ENCODE measurements around the gene GLYATL2. TPM values are rescaled to one million over a fixed set of nuclear protein-coding genes. Genes with fewer than 3 reads are reported as not detected.

The GLYATL2 gene, protein sequence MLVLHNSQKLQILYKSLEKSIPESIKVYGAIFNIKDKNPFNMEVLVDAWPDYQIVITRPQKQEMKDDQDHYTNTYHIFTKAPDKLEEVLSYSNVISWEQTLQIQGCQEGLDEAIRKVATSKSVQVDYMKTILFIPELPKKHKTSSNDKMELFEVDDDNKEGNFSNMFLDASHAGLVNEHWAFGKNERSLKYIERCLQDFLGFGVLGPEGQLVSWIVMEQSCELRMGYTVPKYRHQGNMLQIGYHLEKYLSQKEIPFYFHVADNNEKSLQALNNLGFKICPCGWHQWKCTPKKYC
- polyA plus RNA-seq, result not detected

DNA sequence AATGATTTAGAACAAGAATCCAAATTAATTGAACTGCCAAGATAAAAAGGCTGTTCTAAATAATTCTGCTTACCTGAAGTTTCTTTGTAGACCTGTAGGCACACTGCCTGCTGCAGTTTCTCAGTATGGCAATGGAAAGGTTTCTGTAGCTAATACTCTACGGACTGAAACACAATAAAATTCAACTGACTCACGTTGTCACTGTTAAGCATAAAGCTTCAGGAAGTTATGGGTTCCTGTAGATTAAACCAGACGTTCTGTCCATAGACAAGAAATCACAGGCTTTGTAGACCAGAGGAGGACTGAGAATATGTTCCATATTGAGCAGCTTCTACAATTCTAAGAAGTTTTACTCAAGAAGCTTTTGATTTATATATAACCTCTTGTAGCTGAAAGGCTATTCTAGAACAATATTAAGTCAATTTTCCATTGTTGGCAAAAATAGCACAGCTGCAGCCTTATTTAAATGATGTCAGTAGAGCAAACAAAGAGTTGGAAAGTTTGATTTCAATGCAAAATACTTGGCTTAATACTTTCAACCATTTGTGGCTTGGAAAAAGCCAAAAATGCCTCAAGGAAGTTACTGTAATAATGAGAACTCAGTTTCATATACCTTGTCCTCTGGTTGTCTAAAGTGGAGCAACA, at the start of gene GLYATL2:
Gene GLYATL2, minus strand, starts transcription at position 344 of the 645 bp plus-strand sequence. CDS start 5,092 bp downstream, outside the sequence.
- Mint-ChIP-seq H3K27me3 (peaks cover 11% of the 10 kb centered on the region), H3K4me1 (no peaks in the 10 kb centered on the region), H3K36me3 (no peaks in the 10 kb centered on the region), H3K4me3 (no peak within 1 kb of the TSS), H3K27ac (no peak within 1 kb of the TSS), H3K9me3 (no peaks in the 10 kb centered on the region)

DNA sequence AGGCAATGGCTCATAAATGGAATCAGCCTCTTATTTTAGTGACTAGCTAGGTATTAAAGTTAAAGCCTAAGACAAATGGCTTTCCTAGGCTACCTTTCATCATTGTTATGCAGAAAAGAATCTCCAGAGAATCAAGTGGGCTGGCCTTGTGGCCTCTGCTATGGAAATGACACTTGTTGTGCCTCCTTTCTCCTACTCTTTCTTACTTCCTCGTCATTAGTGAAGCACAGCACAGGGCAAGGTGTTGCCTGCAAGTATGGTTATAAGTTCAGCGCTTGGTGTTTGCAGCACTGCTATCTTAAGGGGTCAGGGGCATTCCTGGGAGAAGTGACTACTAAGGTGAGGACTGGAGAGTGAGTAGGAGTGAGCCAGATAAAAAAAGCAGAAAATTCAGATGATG, 49.4 kb upstream of the GLYATL2 start:
- H3K27ac Mint-ChIP-seq, result no peak overlapping the region
- H3K4me1 Mint-ChIP-seq, result no peaks in the 10 kb centered on the region

DNA sequence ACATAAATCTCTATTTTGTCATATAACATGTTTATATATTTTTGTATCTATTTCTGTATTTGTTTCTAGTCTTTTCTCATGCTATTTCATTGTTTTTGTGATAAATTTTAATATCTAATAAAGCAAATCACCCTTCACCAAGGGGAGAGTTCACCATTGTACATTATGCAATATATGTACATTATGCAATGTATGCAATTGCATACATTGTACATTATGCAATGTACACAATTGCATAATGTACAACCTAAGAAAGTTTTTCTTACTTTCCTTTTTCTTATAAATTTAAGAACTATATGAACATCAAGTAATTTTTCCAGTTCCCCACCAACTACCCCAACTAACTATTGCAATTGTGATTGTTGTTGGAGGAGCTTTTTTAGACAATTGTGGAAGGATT, 44.1 kb upstream of the GLYATL2 start:
- H3K4me1 Mint-ChIP-seq, result no peaks in the 10 kb centered on the region
- H3K27ac Mint-ChIP-seq, result no peak overlapping the region
- H3K9me3 Mint-ChIP-seq, result peaks cover 0 to 3% (median 2%) of the 10 kb centered on the region in 3 donors
- H3K4me3 Mint-ChIP-seq, result no peak overlapping the region
- H3K27me3 Mint-ChIP-seq, result peaks cover 14% of the 10 kb centered on the region
- H3K36me3 Mint-ChIP-seq, result peaks cover 2% of the 10 kb centered on the region

More for the DNA sequence above, 49.4 kb upstream of the GLYATL2 start:
- Mint-ChIP-seq H3K36me3 (peaks cover 2% of the 10 kb centered on the region), H3K9me3 (no peaks in the 10 kb centered on the region), H3K27me3 (peaks cover 4% of the 10 kb centered on the region), H3K4me3 (no peak overlapping the region)

DNA sequence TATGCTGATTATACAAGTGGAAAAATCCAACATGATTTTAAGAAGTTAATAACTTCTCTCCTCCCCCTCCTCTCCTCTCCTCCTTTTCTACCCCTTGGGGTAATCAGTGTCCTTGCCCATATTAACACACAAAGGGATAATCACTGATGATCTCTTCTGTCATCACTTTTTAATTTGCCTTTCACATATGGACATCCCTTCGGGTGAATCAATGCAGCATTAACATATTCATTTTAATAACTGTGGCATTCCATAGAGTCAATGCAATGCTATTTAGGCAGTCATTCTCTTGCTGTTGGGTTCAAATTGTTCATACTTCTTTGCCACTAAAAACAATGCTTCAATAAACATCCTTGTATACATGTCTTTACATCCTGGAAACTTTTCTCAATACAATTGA, 42.9 kb upstream of the GLYATL2 start:
- H3K27ac Mint-ChIP-seq, result no peak overlapping the region
- peaks cover 0 to 3% (median 2%) of the 10 kb centered on the region in 3 donors for H3K9me3 Mint-ChIP-seq

DNA sequence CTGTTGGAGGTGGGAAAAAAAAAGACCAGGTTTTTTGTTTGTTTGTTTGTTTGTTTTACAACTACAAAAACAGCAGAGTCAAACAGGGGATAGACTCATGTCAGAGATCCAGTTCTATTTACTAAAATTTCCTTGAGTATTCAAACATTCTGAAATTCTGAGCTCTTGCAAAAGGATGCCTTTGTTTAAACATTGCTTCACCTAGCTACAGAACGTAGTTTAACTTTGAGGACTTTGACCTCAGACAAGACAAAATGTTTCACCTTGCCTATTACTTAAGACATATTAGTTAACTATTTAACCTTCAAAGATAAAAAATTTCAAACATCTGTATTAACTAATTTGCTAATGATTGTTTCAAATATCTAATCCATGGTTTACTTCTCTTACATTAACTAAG, 36.1 kb upstream of the GLYATL2 start:
- H3K27ac Mint-ChIP-seq, result no peak overlapping the region
- H3K4me3 Mint-ChIP-seq, result no peak overlapping the region
- peaks cover 2% of the 10 kb centered on the region for H3K36me3 Mint-ChIP-seq
- H3K9me3 Mint-ChIP-seq, result peaks cover 0 to 5% (median 0%) of the 10 kb centered on the region in 3 donors
- peaks cover 0 to 2% (median 0%) of the 10 kb centered on the region in 3 donors for H3K4me1 Mint-ChIP-seq
- peaks cover 18% of the 10 kb centered on the region for H3K27me3 Mint-ChIP-seq

More for the DNA sequence above, 42.9 kb upstream of the GLYATL2 start:
- peaks cover 2% of the 10 kb centered on the region for H3K36me3 Mint-ChIP-seq
- H3K27me3 Mint-ChIP-seq, result peaks cover 13% of the 10 kb centered on the region
- no peak overlapping the region for H3K4me3 Mint-ChIP-seq
- H3K4me1 Mint-ChIP-seq, result no peaks in the 10 kb centered on the region

DNA sequence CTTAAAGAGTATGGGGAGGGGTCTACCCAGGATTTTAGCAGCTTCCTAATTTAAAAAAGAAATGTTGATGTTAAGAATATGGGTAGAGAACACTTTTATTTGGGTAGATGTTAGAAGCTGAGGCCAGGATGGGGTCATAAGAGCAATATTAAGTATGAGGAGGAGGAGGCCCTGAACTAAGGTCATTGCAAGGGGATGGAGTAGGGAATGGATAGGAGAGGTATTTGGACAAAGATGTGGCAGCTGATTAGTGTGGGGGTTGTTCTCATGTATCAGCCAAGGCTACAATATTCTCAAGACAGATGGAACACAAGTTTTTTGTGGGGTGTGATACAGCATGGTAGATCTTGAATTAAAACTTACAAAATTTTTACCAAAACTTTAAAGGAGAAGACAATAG, 35.7 kb upstream of the GLYATL2 start:
- peaks cover 0 to 5% (median 0%) of the 10 kb centered on the region in 3 donors for H3K9me3 Mint-ChIP-seq
- H3K27me3 Mint-ChIP-seq, result peaks cover 16% of the 10 kb centered on the region
- H3K27ac Mint-ChIP-seq, result no peak overlapping the region
- H3K36me3 Mint-ChIP-seq, result peaks cover 2% of the 10 kb centered on the region
- peaks cover 0 to 2% (median 0%) of the 10 kb centered on the region in 3 donors for H3K4me1 Mint-ChIP-seq
- H3K4me3 Mint-ChIP-seq, result no peak overlapping the region

DNA sequence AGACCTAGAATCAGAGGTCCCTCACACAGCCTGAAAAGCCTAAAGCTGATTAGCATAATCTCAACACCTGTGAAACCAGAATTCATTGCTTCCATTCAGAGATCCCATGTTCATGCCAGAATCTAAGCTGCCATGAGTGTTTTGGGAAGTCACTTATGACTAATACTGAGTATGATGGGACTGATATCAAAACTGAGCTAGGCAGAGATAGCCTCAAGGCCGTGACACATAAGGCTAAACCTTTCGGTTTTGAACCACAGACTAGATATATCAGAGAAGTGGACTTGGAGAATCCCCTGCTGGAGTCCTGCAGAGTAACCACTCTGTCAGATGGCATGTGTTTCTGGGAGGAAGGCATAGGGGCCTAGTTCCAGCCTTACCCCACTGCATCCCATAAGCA, 23.1 kb upstream of the GLYATL2 start:
- no peak overlapping the region for H3K4me3 Mint-ChIP-seq
- H3K27me3 Mint-ChIP-seq, result peaks cover 6% of the 10 kb centered on the region
- H3K36me3 Mint-ChIP-seq, result no peaks in the 10 kb centered on the region
- H3K9me3 Mint-ChIP-seq, result peaks cover 3 to 6% (median 6%) of the 10 kb centered on the region in 3 donors
- H3K4me1 Mint-ChIP-seq, result peaks cover 0 to 3% (median 2%) of the 10 kb centered on the region in 3 donors
- no peak overlapping the region for H3K27ac Mint-ChIP-seq

DNA sequence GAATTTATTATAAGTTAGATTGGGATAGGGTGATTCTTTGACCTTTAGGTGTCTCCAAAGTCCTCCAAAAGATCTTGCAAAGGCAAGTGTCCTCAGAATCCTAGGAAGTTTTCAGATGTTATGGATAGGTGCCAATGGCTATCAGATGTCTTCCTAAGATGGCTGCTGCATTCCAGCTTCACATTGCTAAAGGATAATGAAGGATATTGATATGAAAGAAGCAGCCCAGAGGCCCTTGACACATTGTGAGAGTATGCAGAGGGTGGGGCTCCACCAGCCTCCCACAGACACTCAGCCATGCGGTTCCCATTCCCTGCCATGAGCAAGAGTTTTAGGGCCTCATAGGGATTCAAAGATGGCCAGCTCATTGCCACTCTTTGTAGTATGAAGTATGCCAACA, 22.3 kb upstream of the GLYATL2 start:
- Mint-ChIP-seq H3K27me3 (peaks cover 9% of the 10 kb centered on the region), H3K36me3 (no peaks in the 10 kb centered on the region), H3K4me1 (peaks cover 0 to 3% (median 2%) of the 10 kb centered on the region in 3 donors), H3K9me3 (peaks cover 7 to 12% (median 11%) of the 10 kb centered on the region in 3 donors), H3K27ac (no peak overlapping the region), H3K4me3 (no peak overlapping the region)

DNA sequence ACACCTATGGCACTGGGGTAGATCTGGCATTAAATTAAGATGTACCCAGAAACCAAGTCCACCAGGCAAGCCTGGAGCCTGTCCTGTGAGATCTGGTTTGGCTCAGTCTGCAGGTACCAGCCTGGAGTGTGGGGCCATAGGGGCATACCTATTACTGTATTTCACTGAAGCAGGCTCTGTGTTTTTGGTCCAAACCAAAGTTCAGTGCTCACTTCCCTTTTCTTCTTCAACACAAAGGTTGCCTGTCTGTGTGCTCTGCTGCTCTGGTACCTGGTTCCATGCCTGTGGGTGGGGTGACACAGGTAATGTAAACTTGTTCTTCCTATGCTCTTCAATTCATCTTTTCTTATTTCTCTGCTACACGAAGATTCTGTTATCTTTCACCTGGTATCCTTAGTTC, 19.8 kb upstream of the GLYATL2 start:
- H3K4me3 Mint-ChIP-seq, result no peak overlapping the region
- peaks cover 0 to 3% (median 2%) of the 10 kb centered on the region in 3 donors for H3K4me1 Mint-ChIP-seq
- H3K36me3 Mint-ChIP-seq, result no peaks in the 10 kb centered on the region
- H3K9me3 Mint-ChIP-seq, result peaks cover 7 to 17% (median 15%) of the 10 kb centered on the region in 3 donors
- no peak overlapping the region for H3K27ac Mint-ChIP-seq
- peaks cover 9% of the 10 kb centered on the region for H3K27me3 Mint-ChIP-seq

DNA sequence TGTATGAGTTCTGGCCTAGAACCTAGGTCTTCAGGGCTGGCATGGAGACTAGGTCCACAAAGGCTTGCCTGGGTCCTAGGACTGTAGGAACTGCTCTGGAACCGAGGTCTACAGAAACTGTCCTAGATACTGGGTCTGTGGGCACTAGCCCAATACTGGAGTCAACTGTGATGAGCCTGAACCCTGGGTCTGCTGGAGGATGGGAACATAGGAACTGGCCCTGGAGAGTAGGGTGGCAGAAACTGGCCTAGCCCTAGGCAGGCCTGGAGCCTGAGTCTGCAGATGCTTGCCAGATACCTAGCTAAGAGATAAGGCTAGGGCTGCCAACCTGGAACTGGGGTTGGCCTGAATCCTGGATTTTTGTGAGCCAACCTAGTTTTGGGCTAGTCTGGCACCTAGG, 19.2 kb upstream of the GLYATL2 start:
- peaks cover 9% of the 10 kb centered on the region for H3K27me3 Mint-ChIP-seq
- no peaks in the 10 kb centered on the region for H3K36me3 Mint-ChIP-seq
- no peak overlapping the region for H3K4me3 Mint-ChIP-seq
- no peak overlapping the region for H3K27ac Mint-ChIP-seq
- H3K4me1 Mint-ChIP-seq, result peaks cover 0 to 3% (median 2%) of the 10 kb centered on the region in 3 donors
- H3K9me3 Mint-ChIP-seq, result peaks cover 7 to 17% (median 15%) of the 10 kb centered on the region in 3 donors

DNA sequence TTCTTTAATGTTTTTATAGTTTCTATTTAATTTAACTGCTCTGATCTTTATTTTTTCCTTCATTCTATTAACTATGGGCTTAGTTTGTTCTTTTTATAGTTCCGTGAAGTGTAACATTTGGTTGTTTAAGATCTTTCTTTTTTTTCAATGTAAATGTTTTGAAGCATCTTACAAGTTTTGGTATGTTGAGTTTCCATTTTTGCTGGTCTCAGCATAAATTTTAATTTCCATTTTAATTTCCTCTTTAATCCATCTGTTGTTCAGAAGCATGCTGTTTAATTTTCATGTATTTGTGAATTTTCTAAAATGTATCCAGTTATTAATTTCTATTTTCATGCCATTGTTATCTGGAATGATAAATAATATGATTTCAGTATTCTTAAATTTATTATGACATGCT, 17.0 kb upstream of the GLYATL2 start:
- Mint-ChIP-seq H3K4me1 (peaks cover 0 to 3% (median 2%) of the 10 kb centered on the region in 3 donors), H3K27ac (no peak overlapping the region), H3K36me3 (no peaks in the 10 kb centered on the region), H3K9me3 (peaks cover 7 to 17% (median 15%) of the 10 kb centered on the region in 3 donors), H3K27me3 (peaks cover 12% of the 10 kb centered on the region), H3K4me3 (no peak overlapping the region)

DNA sequence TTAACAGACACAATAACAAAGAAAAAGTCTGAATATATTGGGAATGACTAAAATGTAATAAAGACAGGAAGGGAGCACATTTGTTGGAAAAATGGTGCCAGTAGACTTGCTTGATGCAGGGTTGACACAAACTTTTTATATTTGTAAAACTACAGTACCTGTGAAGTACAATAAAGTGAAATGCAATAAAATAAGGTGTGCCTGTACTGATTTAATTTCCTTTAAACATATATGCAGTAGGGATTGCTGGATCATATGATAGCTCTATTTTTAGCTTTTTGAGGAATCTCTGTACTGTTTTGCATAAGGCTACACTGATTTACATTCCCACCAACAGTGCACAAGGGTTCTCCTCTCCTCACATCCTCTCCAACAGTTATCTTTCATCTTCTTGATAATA, 12.3 kb upstream of the GLYATL2 start:
- Mint-ChIP-seq H3K4me3 (no peak overlapping the region), H3K9me3 (peaks cover 0 to 7% (median 4%) of the 10 kb centered on the region in 3 donors)

DNA sequence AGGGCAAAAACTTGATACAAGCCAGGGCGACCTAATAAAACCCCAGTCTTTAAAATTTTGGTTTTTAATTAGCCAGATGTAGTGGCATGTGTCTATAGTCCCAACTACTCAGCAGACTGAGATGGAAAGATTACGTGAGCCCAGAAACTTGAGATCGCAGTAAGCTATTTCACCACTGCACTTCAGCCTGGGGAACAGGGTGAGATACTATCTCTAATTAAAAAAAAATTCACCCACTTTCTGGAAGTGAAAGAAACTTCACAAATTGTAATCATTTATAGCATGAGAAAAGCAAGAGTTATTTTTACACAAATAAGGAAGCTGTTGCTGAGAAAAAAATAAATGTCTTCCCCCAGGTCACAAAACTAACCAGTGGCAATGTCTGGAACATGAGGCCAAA, 882 bp upstream of the GLYATL2 start:
- Mint-ChIP-seq H3K27ac (no peak overlapping the region), H3K36me3 (no peaks in the 10 kb centered on the region), H3K4me1 (peaks cover under 1% of the 10 kb centered on the region in 3 donors), H3K4me3 (no peak overlapping the region), H3K9me3 (no peaks in the 10 kb centered on the region), H3K27me3 (peaks cover 11% of the 10 kb centered on the region)

More for the DNA sequence above, 12.3 kb upstream of the GLYATL2 start:
- Mint-ChIP-seq H3K27me3 (peaks cover 3% of the 10 kb centered on the region), H3K36me3 (no peaks in the 10 kb centered on the region), H3K4me1 (peaks cover 0 to 6% (median 0%) of the 10 kb centered on the region in 3 donors), H3K27ac (no peak overlapping the region)

DNA sequence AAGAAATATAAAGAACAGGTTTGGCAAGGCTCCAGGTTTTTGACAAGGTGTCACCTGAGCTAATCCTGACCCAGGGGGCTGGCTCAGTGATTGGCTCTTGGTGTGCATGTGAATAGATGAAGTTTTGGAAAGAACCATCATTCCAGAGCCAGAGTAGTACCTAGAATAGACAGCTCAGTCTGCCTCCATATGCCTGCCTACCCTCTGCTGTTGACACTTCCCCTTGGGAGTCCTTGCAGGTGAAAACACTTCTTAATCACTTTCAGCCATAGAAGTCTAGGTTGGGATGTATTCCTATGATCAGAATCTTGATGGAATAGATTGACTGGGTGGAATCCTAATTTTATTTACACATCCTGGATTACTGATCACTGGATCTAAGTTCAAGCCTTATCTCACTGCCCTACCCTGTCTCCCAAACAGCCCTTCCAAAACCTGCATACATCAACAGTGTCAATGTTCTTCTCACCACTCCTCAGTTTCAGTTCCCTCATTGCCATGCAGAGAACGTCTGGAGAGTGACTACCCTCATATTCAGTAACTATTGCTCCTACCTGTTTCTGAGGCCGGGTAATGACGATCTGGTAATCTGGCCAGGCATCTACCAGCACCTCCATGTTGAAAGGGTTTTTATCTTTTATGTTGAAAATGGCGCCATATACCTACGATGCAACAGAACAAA, 6.7 kb downstream of the GLYATL2 start:
- H3K27ac Mint-ChIP-seq, result no peak overlapping the region
- H3K36me3 Mint-ChIP-seq, result no peaks in the 10 kb centered on the region
- no peaks in the 10 kb centered on the region for H3K9me3 Mint-ChIP-seq
- H3K4me1 Mint-ChIP-seq, result peaks cover 0 to 5% (median 3%) of the 10 kb centered on the region in 3 donors
- H3K4me3 Mint-ChIP-seq, result no peak overlapping the region
- peaks cover 5% of the 10 kb centered on the region for H3K27me3 Mint-ChIP-seq

DNA sequence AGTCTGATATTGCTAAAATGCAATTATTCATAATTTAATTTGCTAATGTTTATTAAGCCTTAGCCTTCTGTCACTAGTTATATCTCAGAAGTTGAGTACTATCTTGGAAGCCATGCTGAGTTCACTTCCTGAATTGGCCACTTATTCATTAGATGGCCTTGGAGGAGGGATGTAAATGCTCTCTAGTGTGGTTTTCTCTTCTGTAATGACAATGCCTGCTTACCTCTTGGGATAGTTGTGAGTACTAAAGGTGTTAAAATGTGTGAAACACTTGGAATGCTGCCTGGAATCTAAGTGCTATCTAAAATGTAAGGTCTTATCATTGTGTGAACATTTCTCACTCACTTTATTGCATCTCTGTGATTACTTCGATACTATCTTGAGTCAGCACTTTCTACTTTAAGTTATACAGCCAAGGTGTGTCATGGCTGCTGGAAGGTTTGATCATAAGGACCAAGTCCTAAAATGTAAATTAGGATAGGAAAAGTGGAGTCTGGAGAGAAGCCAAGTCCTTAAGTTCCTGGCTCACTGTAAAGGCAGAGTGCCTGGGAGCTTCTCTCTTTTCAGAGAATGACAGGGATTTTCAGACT, 12.4 kb downstream of the GLYATL2 start:
- Mint-ChIP-seq H3K27ac (no peak overlapping the region), H3K36me3 (no peaks in the 10 kb centered on the region), H3K4me3 (no peak overlapping the region), H3K9me3 (peaks cover 0 to 6% (median 3%) of the 10 kb centered on the region in 3 donors), H3K27me3 (peaks cover 4% of the 10 kb centered on the region), H3K4me1 (no peaks in the 10 kb centered on the region)

Data from IgD-negative memory B cell (primary cell).